Measurements from ENCODE around the gene ZSWIM9.
"Not testable (repeated sequence)": the region's sequence is repeated elsewhere in the genome, so short reads cannot be mapped to it uniquely, and the experiment has no call there.

- TF ChIP-seq POLR2A (IDR thresholded peaks at IDR 0.05; ENCODE audit: low read depth); EP300 (IDR thresholded peaks at IDR 0.05); POLR2AphosphoS5 (IDR thresholded peaks at IDR 0.05): not testable (repeated sequence)
- TF ChIP-seq, protein P1, sequence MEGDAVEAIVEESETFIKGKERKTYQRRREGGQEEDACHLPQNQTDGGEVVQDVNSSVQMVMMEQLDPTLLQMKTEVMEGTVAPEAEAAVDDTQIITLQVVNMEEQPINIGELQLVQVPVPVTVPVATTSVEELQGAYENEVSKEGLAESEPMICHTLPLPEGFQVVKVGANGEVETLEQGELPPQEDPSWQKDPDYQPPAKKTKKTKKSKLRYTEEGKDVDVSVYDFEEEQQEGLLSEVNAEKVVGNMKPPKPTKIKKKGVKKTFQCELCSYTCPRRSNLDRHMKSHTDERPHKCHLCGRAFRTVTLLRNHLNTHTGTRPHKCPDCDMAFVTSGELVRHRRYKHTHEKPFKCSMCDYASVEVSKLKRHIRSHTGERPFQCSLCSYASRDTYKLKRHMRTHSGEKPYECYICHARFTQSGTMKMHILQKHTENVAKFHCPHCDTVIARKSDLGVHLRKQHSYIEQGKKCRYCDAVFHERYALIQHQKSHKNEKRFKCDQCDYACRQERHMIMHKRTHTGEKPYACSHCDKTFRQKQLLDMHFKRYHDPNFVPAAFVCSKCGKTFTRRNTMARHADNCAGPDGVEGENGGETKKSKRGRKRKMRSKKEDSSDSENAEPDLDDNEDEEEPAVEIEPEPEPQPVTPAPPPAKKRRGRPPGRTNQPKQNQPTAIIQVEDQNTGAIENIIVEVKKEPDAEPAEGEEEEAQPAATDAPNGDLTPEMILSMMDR (IDR thresholded peaks at IDR 0.05): not testable (repeated sequence)
These were observed 71.3 kb downstream of the ZSWIM9 start for GRCh38 chr19:48241771-48242170.
